SK-N-MC (cell line): Measurements from ENCODE around the gene KRTAP20-3.

Experiments used
- DNase-seq: peaks from one replicate; pipeline ENCODE4 v3.0.0-alpha.2; 2011; ENCODE audit warnings: low read depth, low spot score
- H3K27ac ChIP-seq: fragments of 200-600 bp; sonication (generic); 2 replicates; pipeline ENCODE4 v1.5.1; 2016; ENCODE audit warnings: mixed run types
- H3K36me3 ChIP-seq: fragments of 200-600 bp; sonication (generic); 2 replicates; pipeline ENCODE4 v1.6.1; 2017; ENCODE audit warnings: antibody characterized with exemption, low read length, mixed read lengths; ENCODE audit not compliant: insufficient read depth
- H3K4me3 ChIP-seq: fragments of 200-600 bp; sonication (generic); 2 replicates; pipeline ENCODE4 v1.5.1; 2016
- H3K9ac ChIP-seq: fragments of 200-600 bp; sonication (generic); 2 replicates; pipeline ENCODE4 v1.8.0; 2017; ENCODE audit warnings: mixed run types, mixed read lengths; ENCODE audit not compliant: insufficient read length
- H3K9me3 ChIP-seq: fragments of 200-600 bp; sonication (generic); 2 replicates; pipeline ENCODE4 v1.6.1; 2017; ENCODE audit warnings: low read depth, mild to moderate bottlenecking, antibody characterized with exemption, low read length, moderate library complexity, mixed read lengths
- EZH2 ChIP-seq: fragments of 200-600 bp; sonication (generic); IDR thresholded peaks from one replicate; pipeline ENCODE4 v1.6.1; 2017; ENCODE audit warnings: antibody characterized with exemption
- FOXP2 ChIP-seq: optimal IDR thresholded peaks from 2 replicates; pipeline ENCODE3; 2011; ENCODE audit warnings: mild to moderate bottlenecking, moderate library complexity; ENCODE audit not compliant: insufficient read depth; ENCODE audit errors: extremely low read length, control extremely low read depth
- POLR2AphosphoS5 ChIP-seq: IDR thresholded peaks from 2 replicates; pipeline ENCODE4 v1.6.1; 2012; ENCODE audit warnings: mild to moderate bottlenecking, low read depth, low read length, borderline replicate concordance

KRTAP20-3 gene

GRCh38 chr21:30642564-30642963 is at the start of gene KRTAP20-3:
Gene KRTAP20-3 (plus strand): TSS chr21:30642864.
- no peaks in the 10 kb centered on the region for H3K9me3 ChIP-seq
- H3K9ac ChIP-seq = no peak within 1 kb of the TSS
- no peak for DNase-seq
- H3K4me3 ChIP-seq = no peak within 1 kb of the TSS
- H3K27ac ChIP-seq = no peak within 1 kb of the TSS
- TF ChIP-seq POLR2AphosphoS5 = no peak
- TF ChIP-seq EZH2 = no peak
- H3K36me3 ChIP-seq = no peaks in the 10 kb centered on the region

- no peak within 1 kb of the TSS for H3K4me3 ChIP-seq
- no peak for DNase-seq
- TF ChIP-seq EZH2 (no peak), FOXP2 (no peak)
- no peak within 1 kb of the TSS for H3K27ac ChIP-seq
- H3K9me3 ChIP-seq = no peaks in the 10 kb centered on the region
- H3K36me3 ChIP-seq = no peaks in the 10 kb centered on the region
- no peak within 1 kb of the TSS for H3K9ac ChIP-seq
These were observed 43.9 kb upstream of the KRTAP20-3 start, which contains the start of gene KRTAP6-2 for GRCh38 chr21:30598802-30599201. Gene KRTAP6-2 (minus strand): TSS chr21:30598902. CDS start chr21:30598874, 28 bp downstream.

- H3K4me3 ChIP-seq = no peak within 1 kb of the TSS
- H3K9me3 ChIP-seq = no peaks in the 10 kb centered on the region
- no peak for DNase-seq
- H3K9ac ChIP-seq = no peak within 1 kb of the TSS
- TF ChIP-seq POLR2AphosphoS5 (no peak), EZH2 (no peak), FOXP2 (no peak)
- no peaks in the 10 kb centered on the region for H3K36me3 ChIP-seq
- H3K27ac ChIP-seq = no peak within 1 kb of the TSS
These were observed 41.9 kb upstream of the KRTAP20-3 start, which contains the start of gene KRTAP22-1 for GRCh38 chr21:30600787-30601186. Gene KRTAP22-1 (plus strand): TSS chr21:30601087.

GRCh38 chr21:30605968-30606367 is 36.7 kb upstream of the KRTAP20-3 start:
- no peak for TF ChIP-seq FOXP2
- Histone ChIP-seq H3K27ac (no peak overlapping the region), H3K9me3 (no peaks in the 10 kb centered on the region), H3K4me3 (no peak overlapping the region), H3K9ac (no peak overlapping the region), H3K36me3 (no peaks in the 10 kb centered on the region)
- DNase-seq = no peak

GRCh38 chr21:30612132-30612531 is 30.5 kb upstream of the KRTAP20-3 start:
- Histone ChIP-seq H3K9me3 (no peaks in the 10 kb centered on the region), H3K36me3 (no peaks in the 10 kb centered on the region), H3K9ac (no peak overlapping the region), H3K27ac (no peak overlapping the region), H3K4me3 (no peak overlapping the region)
- DNase-seq = no peak
- TF ChIP-seq FOXP2 (no peak), POLR2AphosphoS5 (no peak), EZH2 (no peak)

GRCh38 chr21:30613836-30614235 is 28.8 kb upstream of the KRTAP20-3 start, which contains the start of gene KRTAP6-1:
Gene KRTAP6-1 (minus strand): TSS chr21:30613930. CDS start chr21:30613904, 26 bp downstream.
- no peak within 1 kb of the TSS for H3K4me3 ChIP-seq
- no peak within 1 kb of the TSS for H3K9ac ChIP-seq
- no peaks in the 10 kb centered on the region for H3K36me3 ChIP-seq
- no peaks in the 10 kb centered on the region for H3K9me3 ChIP-seq
- no peak within 1 kb of the TSS for H3K27ac ChIP-seq
- no peak for DNase-seq
- TF ChIP-seq FOXP2 = no peak
- no peak for TF ChIP-seq EZH2
- TF ChIP-seq POLR2AphosphoS5 = no peak

- no peaks in the 10 kb centered on the region for H3K36me3 ChIP-seq
- no peak for TF ChIP-seq POLR2AphosphoS5
- no peak for TF ChIP-seq EZH2
- no peak for TF ChIP-seq FOXP2
- no peak overlapping the region for H3K9ac ChIP-seq
- DNase-seq = no peak
- H3K4me3 ChIP-seq = no peak overlapping the region
- H3K9me3 ChIP-seq = no peaks in the 10 kb centered on the region
- H3K27ac ChIP-seq = no peak overlapping the region
These were observed 27.5 kb upstream of the KRTAP20-3 start for GRCh38 chr21:30615199-30615598.

GRCh38 chr21:30616125-30616524 is 26.5 kb upstream of the KRTAP20-3 start, which contains the start of gene KRTAP20-1:
Gene KRTAP20-1 (plus strand): TSS chr21:30616425. CDS start chr21:30616455, 30 bp downstream.
- TF ChIP-seq POLR2AphosphoS5 (no peak), FOXP2 (no peak), EZH2 (no peak)
- H3K4me3 ChIP-seq = no peak within 1 kb of the TSS

GRCh38 chr21:30620080-30620479 is 22.6 kb upstream of the KRTAP20-3 start:
- DNase-seq = no peak
- H3K27ac ChIP-seq = no peak overlapping the region
- H3K36me3 ChIP-seq = no peaks in the 10 kb centered on the region
- no peak overlapping the region for H3K9ac ChIP-seq
- no peaks in the 10 kb centered on the region for H3K9me3 ChIP-seq
- TF ChIP-seq FOXP2 (no peak), POLR2AphosphoS5 (no peak), EZH2 (no peak)
- H3K4me3 ChIP-seq = no peak overlapping the region

More at GRCh38 chr21:30616125-30616524, 26.5 kb upstream of the KRTAP20-3 start, which contains the start of gene KRTAP20-1:
- no peak for DNase-seq
- Histone ChIP-seq H3K27ac (no peak within 1 kb of the TSS), H3K36me3 (no peaks in the 10 kb centered on the region), H3K9ac (no peak within 1 kb of the TSS), H3K9me3 (no peaks in the 10 kb centered on the region)

- no peak for DNase-seq
These were observed 22.1 kb upstream of the KRTAP20-3 start, which contains the start of gene KRTAP20-4 for GRCh38 chr21:30620522-30620921. Gene KRTAP20-4 (plus strand): TSS chr21:30620627.

More at GRCh38 chr21:30620522-30620921, 22.1 kb upstream of the KRTAP20-3 start, which contains the start of gene KRTAP20-4:
- Histone ChIP-seq H3K9me3 (no peaks in the 10 kb centered on the region), H3K36me3 (no peaks in the 10 kb centered on the region), H3K4me3 (no peak within 1 kb of the TSS), H3K27ac (no peak within 1 kb of the TSS), H3K9ac (no peak within 1 kb of the TSS)
- TF ChIP-seq EZH2 (no peak), POLR2AphosphoS5 (no peak), FOXP2 (no peak)
